ENCODE results near the gene SCN3A. TPM values are rescaled to one million over a fixed set of nuclear protein-coding genes. Genes with fewer than 3 reads are reported as not detected.

Gene SCN3A
- total and polyA plus RNA-seq, 7 donors: 0.87 to 4.3 (median 2.1) TPM; not detected in 2

DNA sequence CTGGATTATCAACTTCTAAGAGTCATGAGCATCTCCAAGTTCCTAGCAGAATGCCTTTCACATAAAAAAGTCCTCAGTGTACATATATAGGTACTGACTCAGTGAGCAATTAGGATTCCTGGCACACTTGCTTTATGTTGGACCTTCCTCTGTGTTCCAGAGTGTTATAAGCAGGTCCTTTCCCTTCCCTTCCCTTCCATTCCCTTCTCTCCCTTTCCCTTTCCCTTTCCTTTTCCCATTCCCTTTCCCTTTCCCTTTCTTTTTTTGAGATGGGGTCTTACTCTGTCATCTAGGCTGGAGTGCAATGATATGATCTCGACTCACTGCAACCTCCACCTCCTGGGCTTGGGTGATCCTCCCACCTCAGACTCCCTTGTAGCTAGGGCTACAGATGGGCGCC lies 48.7 kb downstream of the SCN3A start:
- no peak overlapping the region for H3K27ac ChIP-seq
- intact Hi-C loops (cut with DNase I): no loop called here
- H3K36me3 ChIP-seq: no peaks in the 10 kb centered on the region
- no peak overlapping the region for H3K4me3 ChIP-seq
- no peaks in the 10 kb centered on the region for H3K27me3 ChIP-seq
- 82 to 91% methylated on average over 2 of the region's 2 CpGs for WGBS, 2 donors
- TF ChIP-seq POLR2AphosphoS5 (IDR thresholded peaks at IDR 0.05): no peak
- TF ChIP-seq EP300 (IDR thresholded peaks at IDR 0.05): no peak
- TF ChIP-seq, protein P1, sequence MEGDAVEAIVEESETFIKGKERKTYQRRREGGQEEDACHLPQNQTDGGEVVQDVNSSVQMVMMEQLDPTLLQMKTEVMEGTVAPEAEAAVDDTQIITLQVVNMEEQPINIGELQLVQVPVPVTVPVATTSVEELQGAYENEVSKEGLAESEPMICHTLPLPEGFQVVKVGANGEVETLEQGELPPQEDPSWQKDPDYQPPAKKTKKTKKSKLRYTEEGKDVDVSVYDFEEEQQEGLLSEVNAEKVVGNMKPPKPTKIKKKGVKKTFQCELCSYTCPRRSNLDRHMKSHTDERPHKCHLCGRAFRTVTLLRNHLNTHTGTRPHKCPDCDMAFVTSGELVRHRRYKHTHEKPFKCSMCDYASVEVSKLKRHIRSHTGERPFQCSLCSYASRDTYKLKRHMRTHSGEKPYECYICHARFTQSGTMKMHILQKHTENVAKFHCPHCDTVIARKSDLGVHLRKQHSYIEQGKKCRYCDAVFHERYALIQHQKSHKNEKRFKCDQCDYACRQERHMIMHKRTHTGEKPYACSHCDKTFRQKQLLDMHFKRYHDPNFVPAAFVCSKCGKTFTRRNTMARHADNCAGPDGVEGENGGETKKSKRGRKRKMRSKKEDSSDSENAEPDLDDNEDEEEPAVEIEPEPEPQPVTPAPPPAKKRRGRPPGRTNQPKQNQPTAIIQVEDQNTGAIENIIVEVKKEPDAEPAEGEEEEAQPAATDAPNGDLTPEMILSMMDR (IDR thresholded peaks at IDR 0.05): no peak
- TF ChIP-seq POLR2A (IDR thresholded peaks at IDR 0.05): no peak
- no peaks in the 10 kb centered on the region for H3K4me1 ChIP-seq
- DNase-seq: no peak
- H3K9me3 ChIP-seq: no peaks in the 10 kb centered on the region

DNA sequence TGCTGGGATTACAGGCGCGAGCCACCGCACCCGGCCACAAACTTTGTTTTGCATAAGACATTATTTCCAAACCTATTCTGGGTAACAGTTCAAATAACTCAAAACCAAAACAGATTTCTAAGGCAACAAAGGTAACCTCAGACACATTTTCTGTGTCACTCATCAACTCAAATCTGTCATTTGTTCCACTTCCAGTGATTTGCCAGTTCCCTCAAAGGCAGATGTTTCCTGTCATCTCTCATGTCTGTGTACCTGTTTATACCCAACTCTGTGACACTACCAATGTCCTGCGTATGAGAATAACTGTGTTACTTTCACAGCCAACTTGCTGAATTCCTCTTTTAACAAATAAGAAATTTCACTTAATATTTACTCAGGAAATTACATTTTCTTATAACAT lies 54.4 kb downstream of the SCN3A start:
- no peak for DNase-seq
- Histone ChIP-seq H3K4me3 (no peak overlapping the region), H3K27me3 (no peaks in the 10 kb centered on the region), H3K27ac (no peak overlapping the region), H3K4me1 (no peaks in the 10 kb centered on the region), H3K36me3 (no peaks in the 10 kb centered on the region), H3K9me3 (no peaks in the 10 kb centered on the region)
- 50 to 85% methylated on average over 5 of the region's 5 CpGs for WGBS, 2 donors
- TF ChIP-seq, protein P1 (IDR thresholded peaks at IDR 0.05): no peak
- TF ChIP-seq EP300 (IDR thresholded peaks at IDR 0.05) (no peak), POLR2A (IDR thresholded peaks at IDR 0.05) (no peak), POLR2AphosphoS5 (IDR thresholded peaks at IDR 0.05) (no peak)
- intact Hi-C loops (cut with DNase I): no loop called here

DNA sequence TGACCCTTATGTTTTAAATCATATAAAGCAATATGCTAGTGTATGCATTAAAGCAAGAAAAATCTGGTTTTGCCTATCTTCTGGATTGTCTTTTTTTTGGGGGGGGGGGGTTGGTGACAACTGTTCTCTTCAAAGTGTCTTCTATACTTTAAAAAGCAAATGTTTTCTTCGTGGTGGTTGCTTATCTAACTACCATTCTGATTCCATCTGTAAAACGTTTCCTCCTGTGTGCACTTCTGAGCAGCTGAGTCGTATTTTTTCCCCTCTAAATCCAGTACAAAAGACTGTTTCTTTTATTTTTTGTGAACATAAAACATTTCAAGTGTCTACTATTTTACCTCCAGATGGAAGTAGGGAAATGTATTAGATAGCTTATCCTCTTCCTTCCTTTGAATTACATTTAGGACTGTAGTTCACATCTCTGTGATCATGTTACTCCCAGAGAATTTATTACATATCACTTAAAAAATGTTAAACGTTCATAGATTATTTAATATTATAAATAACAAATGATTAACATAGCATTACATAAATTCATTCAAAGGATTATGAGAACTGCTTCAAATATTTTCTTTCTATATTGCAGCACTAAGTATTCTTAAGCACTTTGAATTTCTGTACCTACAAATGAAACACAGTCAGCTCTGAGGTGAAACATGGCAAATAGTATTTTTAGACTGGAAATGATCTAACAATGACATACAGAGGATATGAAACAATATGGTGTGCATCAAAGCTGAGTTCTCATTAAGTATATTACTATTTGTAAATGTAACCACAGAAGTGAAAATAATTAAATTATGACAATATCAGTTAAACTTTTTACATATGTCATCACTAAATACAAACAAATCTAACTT lies 56.4 kb downstream of the SCN3A start:
- TF ChIP-seq POLR2A (IDR thresholded peaks at IDR 0.05): no peak
- TF ChIP-seq, protein P1 (IDR thresholded peaks at IDR 0.05): no peak
- TF ChIP-seq POLR2AphosphoS5 (IDR thresholded peaks at IDR 0.05): no peak
- TF ChIP-seq EP300 (IDR thresholded peaks at IDR 0.05): no peak
- intact Hi-C loops (cut with DNase I): no loop called here
- 9 to 10% methylated on average over 4 of the region's 4 CpGs for WGBS, 2 donors
- DNase-seq: no peak
- Histone ChIP-seq H3K4me3 (no peak overlapping the region), H3K4me1 (no peaks in the 10 kb centered on the region), H3K36me3 (no peaks in the 10 kb centered on the region), H3K9me3 (no peaks in the 10 kb centered on the region), H3K27me3 (no peaks in the 10 kb centered on the region), H3K27ac (no peak overlapping the region)

DNA sequence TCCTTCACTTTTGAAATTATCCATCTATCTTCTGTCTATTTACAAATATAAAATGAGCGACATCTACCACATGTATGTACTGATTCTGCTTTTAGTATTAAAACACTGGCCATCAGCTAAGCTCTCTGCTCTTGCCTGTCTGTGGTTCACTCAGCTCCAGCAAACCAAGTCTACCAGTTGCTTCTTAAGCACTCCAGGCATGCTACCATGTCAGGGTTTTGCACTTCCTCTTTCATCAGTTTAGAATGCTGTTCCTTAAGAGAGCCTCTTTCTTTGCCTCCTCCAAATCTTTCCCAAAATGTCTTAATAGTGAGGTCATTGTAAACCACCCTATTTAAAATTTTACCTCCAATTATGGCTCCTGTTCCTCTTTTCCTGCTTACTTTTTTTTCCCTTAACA lies 59.5 kb downstream of the SCN3A start:
- intact Hi-C loops (cut with DNase I): no loop called here
- H3K4me1 ChIP-seq: no peaks in the 10 kb centered on the region
- no peak overlapping the region for H3K4me3 ChIP-seq
- H3K27me3 ChIP-seq: no peaks in the 10 kb centered on the region
- DNase-seq: no peak
- no peaks in the 10 kb centered on the region for H3K36me3 ChIP-seq
- no peak for TF ChIP-seq POLR2A (IDR thresholded peaks at IDR 0.05)
- no peak for TF ChIP-seq POLR2AphosphoS5 (IDR thresholded peaks at IDR 0.05)
- TF ChIP-seq EP300 (IDR thresholded peaks at IDR 0.05): no peak
- TF ChIP-seq, protein P1 (IDR thresholded peaks at IDR 0.05): no peak
- WGBS, 2 donors: 86 to 91% methylated on average over 1 of the region's 1 CpG
- H3K27ac ChIP-seq: no peak overlapping the region
- no peaks in the 10 kb centered on the region for H3K9me3 ChIP-seq
